Activated CD4-positive, alpha-beta T cell treated with anti-CD3 and anti-CD28 coated beads for 24 hours (primary cell): ENCODE results near the gene FAM131C.
"Not testable (repeated sequence)": the region's sequence is repeated elsewhere in the genome, so short reads cannot be mapped to it uniquely, and the experiment has no call there.

Experiments
- DNase-seq, 2 donors: peaks; one replicate each; pipeline ENCODE4 v3.0.0-alpha.2; 2020; ENCODE audit warnings: low read depth in 2 of 2

FAM131C gene

DNA sequence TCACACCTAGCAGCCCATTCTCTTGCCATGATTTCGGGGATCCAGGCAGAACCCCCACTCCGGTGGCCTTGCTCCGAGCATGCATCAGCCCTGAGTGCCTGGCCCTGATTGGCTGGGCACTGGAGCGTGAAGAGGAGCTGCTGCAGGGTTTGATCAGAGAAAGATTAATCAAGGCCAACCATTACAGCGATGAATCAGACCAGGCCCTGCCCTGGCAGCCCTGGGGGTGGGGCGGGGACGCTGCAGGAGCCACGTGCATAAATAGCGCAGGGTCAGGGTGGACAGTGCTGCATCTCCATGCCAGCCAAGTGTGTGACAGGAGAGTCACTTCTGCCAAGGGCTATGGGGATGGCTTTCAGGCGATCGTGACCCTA lies 3.4 kb upstream of the FAM131C start:
- no peak for DNase-seq

DNA sequence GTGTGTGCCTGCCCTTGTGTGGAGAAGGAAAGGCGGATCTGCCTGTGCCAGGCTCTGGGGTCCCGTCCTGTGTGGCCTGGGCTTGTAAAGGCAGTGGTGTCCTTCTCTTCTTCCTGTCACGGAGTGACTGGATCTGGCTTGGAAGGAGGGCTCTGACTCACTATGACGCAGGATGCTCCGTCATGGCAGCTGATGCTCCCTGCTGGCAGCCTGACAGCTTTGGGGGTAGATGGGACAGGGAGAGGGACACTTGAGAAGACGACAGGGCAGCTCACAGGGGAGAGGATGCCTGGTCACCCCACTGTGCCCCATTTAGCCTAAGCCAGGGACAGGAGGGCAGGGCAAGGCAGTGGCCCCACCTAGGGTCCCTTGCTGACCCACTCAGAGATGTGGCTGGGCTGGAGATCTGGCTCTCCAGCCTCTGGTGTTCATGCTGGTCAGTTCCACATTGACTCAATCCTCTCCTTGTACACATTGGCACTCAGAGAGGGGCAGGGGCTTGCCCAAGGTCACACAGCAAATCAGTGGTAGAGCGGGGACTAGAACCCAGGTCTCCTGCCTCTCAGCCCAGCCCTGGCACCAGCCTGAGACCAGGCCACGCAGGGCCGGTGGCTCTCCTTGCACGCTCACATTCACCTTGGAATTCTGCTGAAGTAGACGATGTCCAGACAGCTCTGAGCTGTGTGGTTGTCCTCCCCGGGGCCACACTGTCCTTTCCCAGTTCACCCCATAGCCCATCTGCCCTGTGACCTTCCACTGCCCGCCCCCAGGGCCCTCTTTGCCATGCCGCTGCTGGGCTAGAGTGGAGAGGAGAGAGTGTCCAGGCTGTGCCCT lies 2.8 kb upstream of the FAM131C start:
- DNase-seq, result no peak

DNA sequence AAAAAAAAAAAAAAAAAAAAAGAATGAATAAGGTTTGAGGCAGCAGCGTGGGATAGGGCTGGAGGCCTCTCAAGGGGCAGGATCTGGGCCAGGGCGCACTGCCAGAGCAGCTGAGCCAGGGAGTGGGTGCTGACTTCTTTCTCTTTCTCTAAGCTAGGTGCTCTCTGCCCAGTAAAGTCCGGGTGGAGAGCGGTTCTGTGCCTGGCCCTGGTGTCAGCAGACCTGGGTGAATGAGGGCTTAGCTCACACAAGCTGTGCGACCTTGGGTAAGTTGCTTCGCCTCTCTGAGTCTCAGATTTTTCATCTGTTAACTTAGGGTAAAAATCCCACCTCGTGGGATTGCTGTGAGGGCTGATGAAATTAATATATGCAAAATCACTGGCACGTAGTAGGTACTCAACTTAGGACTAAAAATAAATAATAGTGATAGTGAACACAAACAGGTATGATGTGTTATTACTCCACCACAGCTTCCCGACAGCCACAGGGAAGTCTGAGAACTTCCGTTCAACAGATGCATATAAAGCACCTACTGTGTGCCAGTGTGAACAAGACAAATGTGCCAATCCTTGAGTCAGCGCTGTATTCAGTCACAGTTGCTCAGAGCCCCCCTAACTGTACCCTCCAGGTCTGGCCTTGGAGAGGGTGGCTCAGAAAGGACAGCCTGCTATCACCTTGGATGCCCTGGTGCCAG lies 2.0 kb upstream of the FAM131C start:
- no peak for DNase-seq

DNA sequence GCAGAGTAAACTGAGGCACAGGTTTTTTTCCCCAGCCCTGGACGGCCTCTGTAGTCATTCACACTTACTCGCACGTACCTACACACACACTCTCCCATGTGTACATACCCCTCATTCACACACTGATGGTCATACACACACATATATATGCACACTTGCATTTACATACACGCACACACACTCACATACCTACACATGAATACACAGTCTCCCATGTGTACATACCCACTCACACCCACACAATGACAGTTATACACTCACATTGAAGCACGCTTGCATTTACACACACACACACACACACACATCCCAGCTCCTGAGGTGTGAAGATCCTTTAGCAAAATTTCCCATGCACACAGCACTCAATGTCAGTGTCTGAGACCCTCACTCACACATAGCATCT lies 766 bp upstream of the FAM131C start:
- DNase-seq, result no peak

DNA sequence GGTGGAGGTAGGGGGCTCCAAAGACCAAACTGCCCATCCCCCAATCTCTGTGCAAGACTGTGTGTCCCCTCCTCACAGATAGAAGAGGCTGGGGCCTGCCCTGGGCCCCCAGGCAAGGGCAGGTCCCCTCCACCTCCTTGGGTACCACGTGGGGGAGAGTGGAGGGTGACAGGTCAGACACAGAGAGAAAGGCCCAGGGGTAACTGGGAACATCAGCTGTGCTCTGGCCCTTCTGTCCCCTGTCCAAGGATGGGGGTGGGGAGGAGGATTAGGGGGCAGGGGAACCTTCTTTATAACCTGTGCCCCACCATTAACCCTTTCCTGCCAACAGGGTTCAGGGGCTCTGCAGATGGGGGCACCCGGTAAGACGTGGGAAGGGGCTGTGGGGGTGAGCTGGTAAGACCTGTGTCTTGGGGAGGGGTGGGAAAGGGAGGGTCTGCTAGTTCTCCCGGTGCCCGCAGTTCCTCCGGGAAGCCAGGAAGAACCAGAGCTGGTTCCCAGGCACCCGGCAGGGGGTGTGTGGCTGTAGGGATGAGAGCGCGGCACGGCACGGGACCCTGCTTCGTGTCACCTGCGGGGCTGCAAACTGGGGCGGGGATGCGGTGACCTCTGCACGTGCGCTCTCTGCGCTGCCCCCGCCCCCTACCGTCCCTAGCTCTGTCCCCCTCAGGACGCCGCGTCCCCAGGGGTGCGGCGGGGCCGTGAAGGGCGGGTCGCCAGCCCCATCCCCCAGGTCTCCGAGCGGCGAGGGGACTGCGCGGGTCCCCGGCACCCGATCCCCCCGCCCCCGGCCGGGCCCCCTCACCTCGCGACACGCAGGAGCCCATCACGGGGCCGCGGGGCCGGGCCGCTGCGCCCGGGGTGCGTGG lies 601 bp downstream of the FAM131C start:
- no peak for DNase-seq

DNA sequence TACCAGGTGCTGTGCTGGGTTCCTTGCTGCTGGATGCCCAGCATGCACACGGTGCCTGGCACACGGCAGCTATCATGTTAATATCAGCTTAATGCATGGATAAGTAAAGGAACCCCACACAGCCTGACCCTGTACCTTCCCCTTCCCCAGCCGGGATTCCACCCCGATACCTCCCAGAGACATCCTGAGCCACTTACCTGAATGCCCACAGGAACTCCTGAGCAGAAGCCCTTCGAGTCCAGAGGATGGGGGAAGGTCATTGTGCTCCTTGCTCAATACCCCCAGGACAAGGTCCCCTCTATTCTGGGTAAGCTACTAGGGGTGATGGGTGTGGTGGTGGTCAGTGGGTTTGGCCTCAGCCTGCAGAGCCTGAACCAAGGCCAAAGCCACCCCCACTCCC lies 1.4 kb downstream of the FAM131C start:
- DNase-seq, result no peak

DNA sequence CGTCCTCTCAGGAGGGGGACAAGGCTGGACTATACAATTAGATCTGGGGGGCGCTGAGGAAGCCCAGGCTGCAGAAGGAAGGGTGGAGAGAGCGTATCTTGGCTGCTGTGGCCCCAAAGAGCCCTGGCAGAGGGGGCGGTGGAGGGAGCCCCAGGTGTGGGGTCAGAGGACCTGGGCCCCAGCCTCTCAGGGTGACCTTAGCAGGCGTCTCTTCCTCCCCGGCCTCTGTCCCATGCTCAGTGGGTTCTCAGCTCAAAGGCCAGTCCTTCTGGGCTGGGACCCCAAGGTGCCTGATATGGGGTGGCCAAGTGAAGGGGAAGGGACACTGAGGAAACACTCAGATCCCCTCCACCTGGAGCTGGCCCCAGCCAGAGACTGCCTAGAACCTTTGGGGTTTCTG lies 1.8 kb downstream of the FAM131C start:
- DNase-seq, result no peak

DNA sequence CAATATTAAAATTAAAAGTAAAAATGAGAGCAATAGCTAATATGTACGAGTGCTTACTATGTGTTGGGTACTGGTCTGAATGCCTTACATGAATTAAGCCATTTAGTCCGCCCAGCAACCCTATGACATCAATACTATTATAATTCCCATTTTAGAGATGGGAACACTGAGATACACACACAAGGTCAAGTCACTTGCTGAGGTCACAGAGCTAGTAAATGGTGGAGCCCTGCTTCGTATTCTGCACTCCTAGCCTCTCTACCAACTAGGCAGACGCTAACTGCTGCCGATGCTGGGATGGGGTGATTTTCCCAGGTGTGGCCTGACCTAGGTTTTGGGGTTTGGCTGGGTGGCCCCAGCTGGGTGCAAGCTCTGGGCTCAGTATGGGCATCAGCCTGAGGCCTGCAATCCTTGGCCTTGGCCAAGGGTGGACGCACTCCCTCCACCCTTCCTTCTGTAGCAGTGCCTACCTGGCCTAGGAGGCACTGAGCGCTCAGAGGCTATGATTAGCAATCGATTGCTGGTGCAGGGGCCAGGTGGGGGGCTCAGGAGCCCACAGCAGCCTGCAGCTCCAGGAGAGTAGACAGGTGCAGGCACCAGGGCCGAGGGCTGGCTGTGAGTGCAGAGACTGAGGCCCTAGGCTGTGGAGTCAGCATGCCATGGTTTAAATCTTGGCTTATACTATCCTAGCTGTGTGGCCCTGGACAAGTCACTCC lies 2.7 kb downstream of the FAM131C start:
- DNase-seq, result no peak

DNA sequence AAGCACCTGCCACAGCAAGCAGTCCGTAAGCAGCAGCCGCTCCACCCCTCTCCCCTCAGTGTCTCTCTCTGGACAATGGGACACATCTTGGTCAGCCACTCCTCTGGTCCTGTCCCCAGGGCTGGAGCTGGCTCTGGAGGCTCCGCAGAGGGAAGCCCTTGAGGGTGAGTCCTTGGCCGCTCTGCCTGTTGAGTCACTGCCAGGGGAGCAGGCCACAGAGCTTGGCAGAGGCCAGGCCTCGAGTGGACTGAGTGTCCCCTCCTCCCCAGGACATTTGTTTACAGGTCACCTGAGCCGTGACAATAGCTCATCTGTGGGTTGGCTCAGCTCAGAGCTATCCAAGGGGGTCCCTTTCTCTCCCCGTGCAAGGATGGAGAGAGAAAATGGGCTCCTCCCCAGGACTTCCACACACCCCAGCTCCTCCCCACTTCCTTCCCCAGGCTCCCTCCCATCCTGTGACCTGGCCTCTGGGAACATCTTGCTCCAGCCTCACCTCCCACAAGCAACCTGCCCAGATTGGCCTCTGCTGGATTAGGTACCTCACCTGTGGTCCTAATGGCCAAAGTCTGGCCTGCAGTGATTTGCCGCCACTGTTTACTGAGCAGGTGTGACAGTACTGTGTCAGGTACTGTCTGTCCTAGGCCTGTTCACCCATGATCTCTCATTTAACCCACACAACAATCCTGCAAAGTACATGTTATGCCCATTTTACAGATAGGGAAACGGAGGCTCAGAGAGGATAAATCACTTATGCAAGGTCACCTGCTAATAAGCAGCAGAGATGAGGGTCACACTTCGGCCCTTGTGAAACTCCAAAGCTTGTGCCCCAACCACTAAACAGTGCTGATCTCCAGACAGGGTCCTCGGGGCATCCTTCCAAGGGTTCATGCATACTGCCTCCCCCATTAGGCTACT lies 4.8 kb downstream of the FAM131C start:
- no peak for DNase-seq

DNA sequence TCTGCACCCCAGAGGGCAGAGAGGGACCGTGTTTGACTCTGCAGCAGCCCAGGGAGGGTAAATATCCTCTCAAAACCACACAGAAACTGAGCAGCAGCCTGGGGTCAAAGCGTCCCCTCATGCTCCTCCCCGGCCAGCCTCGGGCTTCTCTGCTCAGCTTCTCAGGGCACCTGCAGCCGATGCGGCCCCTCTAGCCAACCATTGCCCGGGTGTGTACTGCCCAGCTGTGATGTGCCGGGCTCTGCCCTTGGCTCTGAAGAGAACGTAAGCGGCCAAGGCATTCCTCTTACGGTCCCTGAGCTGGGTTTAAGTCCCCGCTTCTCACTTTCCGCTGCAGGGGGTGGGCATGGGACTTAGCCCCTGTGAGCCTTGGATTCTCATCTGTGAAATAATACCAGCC lies 5.5 kb downstream of the FAM131C start:
- no peak for DNase-seq

DNA sequence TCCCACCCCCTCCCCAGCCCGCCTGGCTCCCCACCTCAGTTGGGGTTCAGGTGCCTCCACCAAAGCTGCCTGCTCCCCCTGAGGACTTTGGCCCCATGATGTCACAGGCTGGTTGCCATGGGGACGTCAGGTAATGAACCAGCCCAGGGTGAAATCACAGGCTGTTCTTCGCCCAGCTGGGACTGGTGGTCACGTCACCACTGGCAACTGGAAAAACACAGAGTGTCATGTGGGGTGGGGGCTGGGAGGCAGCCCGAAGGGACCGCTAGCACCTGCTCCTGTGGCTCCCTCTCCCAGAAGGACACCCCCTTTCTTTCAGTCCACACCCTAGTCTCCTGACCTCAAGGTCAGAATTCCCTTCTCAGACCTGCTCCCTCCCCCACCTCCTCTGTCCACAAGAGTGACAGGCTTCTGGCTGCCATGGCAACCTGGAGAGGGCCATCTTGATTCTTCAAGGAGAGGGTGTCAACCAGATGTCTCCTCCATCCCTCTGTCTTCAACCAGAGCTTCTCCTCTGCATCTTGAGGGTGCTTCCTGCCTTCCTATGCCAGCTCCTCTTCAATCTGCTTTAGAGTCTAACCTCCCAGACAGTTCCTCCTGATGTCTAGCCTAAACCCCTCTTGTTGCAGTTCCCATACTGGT lies 6.2 kb downstream of the FAM131C start:
- DNase-seq, result no peak

DNA sequence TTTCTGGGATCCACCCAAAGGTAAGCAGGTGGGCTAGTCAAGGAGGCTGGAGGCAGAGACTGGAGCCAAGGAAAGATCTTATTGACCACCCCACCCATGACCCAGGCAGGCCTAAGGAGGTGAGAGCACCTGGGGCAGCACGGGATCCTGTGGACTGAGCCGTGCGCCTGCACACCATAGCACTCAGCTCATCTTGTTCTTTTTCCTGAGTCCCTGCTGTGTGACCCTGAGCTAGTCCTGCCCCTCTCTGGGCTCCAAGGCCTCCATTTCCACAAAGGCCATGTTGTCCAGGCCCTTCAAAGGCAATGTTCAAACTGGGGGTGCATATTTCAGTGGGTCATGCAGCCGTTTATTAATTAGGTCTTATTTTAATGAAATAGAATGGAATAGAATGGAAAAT lies 7.2 kb downstream of the FAM131C start:
- DNase-seq, result no peak

DNA sequence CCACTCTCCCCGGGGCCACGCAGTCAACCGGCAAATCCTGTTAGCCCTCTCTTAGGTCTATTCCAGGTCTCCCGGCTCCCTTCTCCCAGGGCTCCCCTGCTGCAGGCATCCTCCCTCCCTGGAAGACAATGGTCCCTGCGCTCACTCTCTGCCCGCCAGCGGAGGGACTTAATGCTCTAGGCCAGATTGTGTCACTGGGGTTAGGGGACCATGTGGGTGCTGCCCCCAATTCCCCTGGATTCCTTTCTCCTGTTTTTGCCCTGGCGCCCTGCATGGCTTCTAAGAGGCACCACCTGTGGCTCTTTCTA lies 8.2 kb downstream of the FAM131C start:
- DNase-seq, result no peak

DNA sequence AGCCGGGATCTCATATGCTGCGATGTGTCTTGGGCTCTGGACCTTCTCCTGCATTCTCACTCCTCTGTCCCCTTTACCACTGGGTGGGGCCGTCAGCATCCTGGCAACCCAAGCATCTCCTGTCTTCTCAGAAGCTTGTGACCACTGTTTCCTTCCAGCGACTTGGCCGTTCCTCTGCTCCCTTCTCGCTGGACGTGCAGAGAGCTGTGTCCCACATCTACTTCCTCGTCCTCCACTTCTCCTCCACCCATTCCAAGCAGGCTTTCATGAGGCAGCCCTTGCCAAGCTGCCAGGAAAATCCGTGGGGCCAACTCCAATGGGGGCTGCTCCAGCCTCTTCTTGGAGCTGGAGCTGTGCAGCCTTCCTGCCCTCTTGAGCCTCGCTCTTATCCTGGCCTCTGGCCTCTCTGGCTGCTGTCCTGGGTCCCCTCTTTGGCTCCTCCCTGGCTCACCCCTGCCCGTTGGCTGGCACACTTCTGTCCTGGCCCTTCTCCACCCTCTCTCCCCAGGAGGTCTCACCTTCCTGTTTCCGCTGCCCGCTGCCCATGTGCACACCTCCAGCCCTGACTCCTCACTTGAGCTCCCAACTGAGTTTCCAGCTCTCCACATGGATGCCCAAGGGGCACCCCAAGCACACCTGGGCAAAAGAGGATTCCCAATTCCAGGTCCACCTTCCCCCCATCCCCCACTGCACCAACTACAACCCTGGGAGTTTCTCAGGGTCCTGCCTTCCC lies 8.7 kb downstream of the FAM131C start:
- no peak for DNase-seq

DNA sequence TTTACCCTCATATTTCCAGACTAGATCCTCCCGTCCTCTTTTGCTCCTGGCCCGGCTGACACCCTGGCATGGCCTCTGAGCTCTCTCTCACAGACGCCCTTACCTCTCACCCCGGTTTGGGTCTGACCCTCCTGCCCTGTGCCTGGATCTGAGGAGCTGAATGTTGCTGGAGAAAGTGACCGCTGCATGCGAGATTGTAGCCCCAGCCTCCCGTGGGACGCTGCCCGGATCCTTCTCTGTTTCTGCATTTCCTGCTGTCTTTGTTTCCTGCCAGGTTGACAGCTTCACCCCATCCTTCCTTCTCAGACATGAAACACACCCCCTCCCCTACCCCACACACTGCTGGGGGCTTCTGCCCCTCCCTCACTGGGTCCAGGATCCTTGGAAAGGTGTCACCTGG lies 9.5 kb downstream of the FAM131C start:
- DNase-seq, result no peak

DNA sequence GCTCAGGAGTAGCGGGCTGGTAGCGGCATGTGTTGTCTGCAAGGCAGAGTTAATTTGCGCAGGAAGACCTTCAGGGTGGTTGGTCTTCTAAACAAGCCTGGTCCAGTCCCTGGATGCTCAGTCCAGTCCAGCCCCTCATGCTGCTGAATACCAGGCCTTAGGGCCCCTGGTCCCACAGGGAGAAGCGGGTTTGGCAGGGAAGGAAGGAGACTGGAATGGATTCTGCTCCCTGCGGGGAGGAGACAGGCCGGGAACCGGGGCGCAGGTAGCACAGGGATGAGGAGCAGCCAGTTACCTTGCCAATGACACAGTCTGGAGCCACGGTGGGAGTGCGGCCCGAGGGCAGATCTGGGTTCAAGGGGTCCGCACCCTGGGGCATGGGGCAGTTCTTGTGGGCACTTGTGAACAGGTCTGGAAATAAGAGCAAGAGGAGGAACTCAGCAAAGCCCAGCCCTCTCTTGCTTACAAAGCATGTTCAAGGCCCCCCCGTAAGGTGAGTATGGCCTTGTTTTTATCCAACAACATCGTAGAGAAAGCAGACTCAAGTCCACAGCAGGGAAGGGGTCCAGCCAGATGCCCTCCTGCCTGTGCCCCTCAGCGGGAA lies 10.1 kb downstream of the FAM131C start:
- DNase-seq, result no peak

DNA sequence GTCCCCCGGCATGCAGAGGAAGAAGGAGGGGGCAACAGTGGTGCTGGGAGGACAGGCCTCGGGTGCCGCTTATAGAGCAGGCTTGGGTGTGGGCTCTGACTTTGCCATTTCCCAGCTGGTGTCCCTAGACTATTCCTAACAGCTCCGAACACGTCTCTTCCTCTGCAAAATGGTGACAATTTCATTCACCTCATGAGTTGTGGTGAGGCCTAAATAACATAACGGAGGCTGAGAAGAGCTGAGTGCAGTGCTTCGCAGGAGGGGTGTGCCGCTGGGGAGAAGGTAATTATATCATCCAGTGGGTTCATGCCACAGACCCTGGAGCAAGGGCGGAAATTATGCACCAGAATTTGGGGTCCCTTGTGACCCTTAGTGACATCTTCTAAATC lies 10.8 kb downstream of the FAM131C start:
- not testable (repeated sequence) for DNase-seq

DNA sequence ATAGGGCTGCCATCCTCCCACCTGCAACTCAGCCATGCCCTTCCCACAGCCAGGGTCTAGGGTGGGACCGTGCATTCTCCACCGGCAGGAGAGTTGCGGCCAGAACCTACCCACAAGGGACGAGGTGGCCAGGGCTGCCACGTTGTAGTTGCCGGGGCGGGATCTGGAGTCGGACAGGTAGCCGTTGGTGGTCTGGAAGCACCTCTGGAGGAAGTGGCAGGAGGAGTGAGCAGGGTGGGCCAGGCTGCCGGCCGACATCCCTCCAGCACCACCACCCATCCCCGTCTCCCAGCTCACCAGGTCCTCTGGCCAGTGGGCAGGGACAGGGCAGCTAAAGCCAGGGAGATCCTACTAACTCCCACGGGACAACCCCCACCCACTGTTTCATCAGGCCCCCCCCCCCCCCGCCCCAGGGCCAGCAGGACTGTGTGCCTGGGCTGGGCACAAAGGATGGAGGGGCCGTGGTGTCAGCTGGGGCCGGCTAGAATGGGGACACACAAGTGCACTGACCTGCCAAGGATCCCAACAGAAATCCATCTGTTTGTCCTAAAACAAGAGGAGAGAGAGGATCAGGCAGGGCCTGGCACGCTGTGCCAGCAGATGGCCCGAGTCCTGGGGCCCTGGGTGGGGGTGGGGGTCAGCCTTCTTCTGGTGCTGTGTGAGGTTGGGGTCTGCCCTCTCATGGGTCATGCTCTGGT lies 11.3 kb downstream of the FAM131C start:
- DNase-seq, result not testable (repeated sequence)

DNA sequence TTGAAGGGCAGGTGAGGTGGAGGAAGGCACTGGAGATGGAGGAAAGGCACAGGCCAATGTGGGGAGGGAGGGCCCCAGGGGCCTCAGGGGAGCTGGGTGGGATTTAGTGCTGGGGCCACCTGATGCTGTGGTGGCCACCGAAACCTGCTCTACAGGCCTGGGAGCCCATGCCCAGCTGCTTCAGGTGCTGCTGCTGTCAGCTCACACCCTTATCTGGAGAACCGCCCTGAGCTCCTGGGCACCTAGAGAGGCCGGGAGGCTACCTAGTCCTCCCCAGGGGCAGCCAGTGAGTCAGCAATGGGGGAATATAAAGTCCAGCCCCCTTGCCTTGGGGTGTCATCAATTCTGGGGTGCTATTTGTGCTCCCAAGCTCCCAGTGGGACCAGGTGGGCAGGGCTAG lies 12.2 kb downstream of the FAM131C start:
- DNase-seq, result no peak
